GM23248 (cell line): ENCODE results near the gene ADRA1B.

ENCODE experiments used
- EZH2 ChIP-seq: fragments of 200-600 bp; sonication (generic); IDR thresholded peaks from 2 replicates; pipeline ENCODE4 v1.6.1; 2018; ENCODE audit warnings: antibody characterized with exemption, mild to moderate bottlenecking; ENCODE audit not compliant: insufficient read depth, poor library complexity, severe bottlenecking
- EZH2phosphoT487 ChIP-seq: fragments of 200-600 bp; sonication (generic); IDR thresholded peaks from 2 replicates; pipeline ENCODE4 v1.6.1; 2018; ENCODE audit warnings: antibody characterized with exemption, moderate library complexity, mild to moderate bottlenecking, low read depth; ENCODE audit not compliant: insufficient read depth

DNA sequence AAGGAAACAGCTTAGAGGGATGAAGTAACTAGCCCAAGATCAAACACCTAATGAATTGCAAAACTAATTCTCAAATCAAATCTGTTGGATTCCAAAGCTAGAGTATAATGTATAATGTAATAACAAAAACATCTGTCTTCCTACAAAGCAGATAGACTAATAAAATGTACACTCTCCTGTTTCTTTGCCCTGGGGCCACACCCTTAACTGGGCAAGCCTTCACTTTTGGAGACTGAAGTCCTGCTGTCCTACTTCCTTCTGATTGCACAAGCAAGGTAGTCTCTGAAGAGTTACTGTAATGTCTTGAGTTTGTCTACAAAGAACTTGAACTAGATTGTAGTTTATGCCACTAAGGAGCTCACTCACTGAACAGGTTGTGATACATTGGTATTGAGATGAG lies 95.2 kb downstream of the ADRA1B start:
- TF ChIP-seq EZH2 (no peak), EZH2phosphoT487 (no peak)
